SIG-M5 treated with dmso at 0.1 percent for 504 hours (cell line): ENCODE measurements around the gene CASK.

Source experiments
- DNase-seq: peaks from one replicate; lab custom pipeline; 2025; ENCODE audit not compliant: unreplicated experiment; lab: John Stamatoyannopoulos, UW

The CASK gene

DNA sequence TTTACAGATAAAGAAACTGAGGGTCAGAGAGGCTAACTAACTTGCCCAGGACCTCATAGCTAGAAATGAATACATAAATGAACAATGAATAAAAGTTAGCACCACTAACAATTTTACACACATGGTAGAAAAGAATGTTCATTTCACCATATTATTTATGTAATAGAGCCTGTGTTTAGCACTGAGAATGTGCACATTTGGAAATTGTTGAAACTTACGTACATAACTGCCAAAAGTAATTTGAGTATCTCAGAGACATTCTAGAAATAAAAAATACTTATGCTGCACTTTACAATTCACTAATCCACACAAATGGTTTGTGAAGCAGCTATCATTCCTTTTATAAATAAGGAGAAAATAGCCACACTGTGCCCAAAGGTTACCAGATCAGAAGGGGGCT is 9.9 kb downstream of the CASK start:
- no peak for DNase-seq

DNA sequence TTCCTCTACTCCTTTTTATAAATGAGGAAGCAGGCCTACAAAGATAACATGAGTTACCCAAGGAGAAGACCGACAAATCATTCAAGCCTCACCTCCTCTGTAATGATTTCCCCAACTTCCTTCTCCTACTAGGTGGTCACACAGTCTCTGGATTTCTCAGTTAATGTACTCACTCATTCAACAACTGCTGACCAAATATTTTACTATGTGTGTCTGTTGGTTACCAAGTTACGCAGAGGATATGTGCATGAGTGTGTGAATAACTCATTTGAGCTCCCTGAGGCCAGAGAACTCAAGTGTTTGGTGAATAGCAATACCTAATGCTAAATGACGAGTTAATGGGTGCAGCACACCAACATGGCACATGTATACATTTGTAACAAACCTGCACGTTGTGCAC is 10.4 kb downstream of the CASK start:
- no peak for DNase-seq

DNA sequence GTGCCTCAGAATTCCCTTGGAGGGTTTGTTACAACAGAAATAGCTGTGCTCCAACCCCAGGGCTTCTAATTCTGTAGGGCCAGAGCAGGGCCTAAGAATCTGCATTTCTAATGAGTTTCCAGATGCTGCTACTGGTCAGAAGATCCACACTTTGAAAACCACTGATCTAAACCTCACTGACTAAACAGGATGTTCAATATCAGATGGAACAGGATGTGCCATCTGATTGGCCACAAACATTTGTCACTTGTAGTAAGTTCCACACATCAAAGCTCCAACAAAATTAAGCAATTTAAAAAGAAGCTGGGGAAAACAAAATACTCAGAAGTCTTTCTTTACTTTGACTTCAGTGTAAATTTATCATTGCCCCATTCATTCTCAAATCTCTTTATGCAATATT is 14.3 kb downstream of the CASK start:
- DNase-seq = no peak

DNA sequence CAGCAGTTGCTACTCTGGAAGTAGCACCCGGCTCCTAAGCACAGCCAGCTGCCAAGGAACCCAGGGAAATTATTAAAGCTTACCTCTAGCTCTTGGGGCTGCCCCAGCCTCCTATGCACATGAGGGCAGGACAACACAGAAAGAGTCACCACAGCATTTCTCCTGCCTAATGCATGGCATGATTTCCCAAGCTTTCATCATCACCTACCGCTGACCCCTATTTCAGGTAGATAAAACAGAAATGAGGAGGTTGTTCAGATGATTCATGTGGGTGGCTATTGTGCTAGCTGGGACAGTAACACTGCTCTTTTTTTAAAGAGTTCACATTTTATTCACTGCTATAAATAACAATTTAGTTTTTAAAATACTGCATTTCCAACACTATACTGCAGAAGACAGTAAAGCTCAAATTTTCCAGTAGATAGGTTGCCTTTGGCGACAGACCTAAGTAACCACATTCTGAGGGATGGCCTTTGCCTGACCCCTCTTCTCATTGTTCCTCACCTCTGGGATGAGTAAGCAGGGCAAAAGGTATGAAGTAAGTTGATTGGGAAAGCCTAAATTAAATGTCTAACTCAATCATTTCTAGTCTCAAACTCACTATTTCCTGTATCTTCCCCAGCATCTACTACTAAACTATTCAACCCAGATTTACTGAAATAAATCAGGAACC is 16.7 kb downstream of the CASK start:
- DNase-seq = no peak

DNA sequence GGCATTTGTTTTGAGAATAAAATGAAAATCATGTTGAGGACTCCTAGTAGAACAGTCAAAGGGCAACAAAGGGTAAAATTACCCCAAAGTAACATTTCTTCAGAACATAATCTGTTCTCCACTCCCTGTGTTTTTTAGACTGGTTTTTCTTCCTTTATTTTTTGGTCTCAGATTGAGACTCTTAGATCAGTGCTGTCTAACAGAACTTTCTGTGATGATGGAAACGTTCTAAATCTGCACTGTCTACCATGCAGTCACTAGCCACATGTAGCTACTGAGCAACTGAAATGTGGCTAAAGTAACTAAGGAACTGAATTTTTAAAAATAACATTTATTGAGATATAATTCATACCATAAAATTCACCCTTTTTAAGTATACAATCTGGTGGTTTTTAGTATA is 19.8 kb downstream of the CASK start:
- no peak for DNase-seq

DNA sequence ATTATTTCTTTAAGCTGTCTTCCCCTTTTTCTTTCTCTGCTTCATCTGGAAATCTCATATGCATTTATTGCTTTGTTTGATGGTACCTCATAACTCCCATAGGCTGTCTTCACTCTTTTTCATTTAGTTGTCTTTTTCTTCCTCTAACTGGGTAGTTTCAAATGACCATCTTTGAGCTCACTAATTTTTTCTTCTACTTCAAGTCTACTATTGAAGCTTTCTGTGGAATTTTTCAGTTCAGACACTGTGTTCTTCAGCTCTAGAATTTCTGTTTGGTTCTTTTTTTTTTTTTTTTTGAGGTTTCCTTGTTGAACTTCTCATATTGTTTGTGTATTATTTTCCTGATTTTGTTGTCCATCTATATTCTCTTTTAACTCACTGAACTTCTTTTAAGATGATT is 23.0 kb downstream of the CASK start:
- no peak for DNase-seq

DNA sequence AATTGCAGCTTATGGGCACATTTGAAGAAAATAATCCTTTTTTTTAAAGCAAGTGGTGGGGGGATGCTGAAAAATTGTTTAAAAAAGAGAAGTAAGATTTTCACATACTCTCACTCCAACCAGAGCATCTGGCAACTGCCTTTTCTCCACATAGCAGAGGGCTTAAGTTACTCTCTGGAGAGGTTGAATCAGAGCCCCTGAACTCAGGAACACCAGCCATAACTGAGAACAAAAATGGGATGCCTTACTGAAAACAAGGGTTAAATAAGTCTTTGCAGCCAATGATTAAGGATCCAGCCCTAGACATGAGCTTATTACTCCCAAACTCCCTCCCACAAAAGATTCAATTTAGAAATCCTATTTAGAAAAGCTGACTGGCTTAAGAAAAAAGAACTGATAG is 27.5 kb downstream of the CASK start:
- no peak for DNase-seq

DNA sequence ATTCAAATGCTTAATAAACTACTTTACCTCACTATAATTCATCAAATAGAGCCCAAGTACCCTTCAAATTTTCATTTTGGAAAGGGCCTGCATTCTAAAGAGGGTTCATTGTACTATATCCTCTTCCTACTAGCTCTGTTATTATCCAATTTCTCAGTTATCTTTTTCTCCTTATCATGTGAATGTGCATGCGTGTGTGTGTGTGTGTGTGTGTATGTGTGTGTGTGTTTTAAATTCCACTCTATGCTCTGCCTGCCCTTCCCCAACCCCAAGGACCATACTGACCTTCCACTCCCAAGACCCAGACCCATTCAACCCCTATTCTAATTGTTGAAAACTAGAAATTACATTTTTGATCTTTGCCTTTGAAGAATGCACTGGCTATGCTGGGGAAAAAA is 33.3 kb downstream of the CASK start:
- no peak for DNase-seq

DNA sequence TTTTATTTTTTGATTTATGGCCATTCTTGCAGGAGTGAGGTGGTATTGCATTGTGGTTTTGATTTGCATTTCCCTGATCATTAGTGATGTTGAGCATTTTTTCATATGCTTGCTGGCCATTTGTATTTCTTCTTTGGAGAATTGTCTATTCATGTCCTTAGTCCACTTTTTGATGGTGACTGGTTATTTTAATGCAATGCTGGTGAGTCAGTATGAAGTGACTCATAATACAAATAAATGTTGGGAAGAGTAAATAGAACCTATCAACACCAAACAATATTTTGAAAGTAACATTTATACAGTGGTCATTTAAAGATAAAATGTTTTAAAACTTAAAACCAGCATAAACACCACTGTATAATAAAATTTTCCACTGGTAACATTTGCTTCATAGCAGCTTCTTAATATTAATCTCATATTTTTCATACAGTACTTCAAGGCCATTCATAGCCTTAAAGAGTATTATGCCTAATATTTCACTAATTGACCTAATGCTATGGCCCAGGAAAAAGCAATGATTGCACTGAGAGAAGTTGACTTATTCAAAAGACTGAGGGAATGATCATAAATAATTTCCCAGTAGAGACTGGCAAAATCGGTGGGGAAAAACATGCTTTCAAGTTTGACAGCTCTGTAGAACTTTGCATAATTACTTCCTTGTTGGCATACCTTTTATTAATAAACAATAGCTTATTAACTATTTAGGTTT is 33.9 kb downstream of the CASK start:
- DNase-seq = no peak

DNA sequence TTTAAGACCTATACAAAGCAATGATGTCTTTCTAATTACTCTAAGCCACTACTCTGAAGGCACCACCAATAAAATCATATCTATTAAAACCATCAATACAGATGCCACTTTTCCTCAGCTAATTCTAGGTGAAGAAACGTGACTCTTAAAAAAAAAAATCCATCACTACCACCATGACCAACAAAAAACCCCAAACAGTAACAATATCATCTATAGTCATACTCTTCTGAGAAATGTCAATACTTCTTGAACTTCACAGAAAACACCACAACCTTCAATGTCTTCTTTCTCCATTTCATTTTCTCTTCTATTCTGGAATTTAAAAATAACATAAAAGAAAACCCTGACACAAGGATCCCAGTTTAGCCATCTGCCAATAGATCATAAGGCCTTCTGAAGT is 35.7 kb downstream of the CASK start:
- no peak for DNase-seq

DNA sequence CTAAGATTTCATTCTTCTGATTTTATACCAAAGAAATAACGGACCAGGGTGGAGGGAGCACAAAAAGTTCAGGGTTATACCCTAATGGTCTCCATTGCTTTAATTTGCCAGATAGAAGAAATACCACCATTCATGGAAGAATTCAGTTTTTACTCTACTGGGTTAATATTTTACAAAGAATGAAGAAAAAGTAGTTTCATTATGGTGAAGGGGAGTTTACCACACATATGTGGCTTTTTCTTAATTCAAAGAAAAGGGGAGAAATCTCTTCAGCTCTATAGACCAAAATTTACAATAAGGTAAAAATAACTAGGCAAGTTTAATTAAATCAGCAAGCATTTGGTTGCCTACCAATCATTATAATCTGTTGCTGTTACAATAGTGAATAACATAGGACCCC is 37.6 kb downstream of the CASK start:
- DNase-seq = no peak

DNA sequence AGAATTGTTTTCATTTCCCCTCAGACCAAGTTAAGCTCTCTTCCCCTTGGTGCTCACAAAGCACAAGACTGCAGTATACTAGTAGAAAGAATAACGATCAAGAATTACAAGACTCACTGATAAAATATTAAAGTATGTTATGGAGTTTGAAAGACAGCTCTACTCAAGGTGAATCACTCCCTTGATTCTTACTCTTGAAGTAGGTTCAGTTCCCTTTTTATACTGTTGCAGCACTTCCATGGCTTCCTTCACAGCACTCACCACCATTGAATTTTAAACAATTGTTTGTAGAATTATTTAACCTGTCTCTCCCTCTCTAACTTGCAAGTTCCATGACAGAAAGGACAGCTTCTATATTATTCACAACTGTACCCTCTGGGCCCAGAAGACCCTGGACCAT is 42.2 kb downstream of the CASK start:
- DNase-seq = no peak

DNA sequence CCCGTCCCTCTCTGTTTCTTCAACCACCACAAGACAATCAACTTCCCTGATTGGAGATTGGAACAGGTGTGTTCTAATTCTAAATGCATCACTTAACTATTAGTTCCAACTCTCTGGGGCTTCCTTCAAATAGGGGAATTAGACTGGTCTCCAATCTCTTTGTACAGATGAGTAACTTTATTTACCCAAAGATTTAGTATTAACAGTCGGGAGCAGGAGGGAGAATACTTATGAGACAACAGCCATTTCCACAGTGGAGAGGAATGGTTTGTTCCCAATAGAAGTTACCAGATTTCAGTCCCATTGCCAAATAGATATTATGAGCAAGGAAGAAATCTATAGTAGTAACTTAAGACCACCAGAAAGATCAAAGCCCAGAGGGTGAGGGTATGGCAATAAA is 46.2 kb downstream of the CASK start:
- no peak for DNase-seq

DNA sequence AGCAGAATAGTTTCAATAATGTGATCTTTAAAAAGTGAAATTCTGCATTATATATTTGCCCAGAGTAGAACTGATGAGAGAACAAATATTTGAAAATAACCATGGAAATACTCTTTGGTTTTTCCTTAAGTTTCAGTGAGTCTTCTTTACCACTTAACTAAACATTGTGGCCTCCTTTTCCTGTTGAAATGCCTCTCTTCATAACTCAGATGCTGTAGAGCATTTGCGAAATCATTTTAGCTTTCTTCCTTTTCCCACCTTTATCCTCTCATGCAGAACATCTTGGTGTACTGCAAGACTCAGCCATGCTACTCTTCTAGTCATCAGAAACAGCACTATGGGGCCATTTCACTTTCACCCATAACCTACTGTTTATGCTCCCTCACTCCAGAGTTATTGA is 48.2 kb downstream of the CASK start:
- no peak for DNase-seq

DNA sequence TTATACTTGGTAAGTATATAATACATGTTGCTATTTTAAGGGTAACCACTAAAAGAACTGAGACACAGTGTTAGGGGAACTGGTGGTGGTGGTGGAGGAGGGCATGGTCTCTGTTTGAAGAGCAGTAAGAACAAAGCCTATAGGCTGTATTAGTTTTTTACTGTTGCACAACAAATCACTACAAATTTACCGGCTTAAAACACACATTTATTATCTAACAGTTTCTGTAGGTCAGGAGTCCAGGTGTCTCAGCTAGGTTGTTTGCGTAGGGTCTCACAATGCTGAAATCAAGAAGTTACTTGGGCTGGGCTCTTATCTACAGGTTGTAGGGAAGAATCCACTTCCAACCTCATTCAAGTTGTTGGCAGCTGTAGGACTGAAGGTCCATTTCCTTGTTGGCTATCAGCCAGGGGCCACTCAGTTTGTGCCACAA is 52.6 kb downstream of the CASK start:
- DNase-seq = no peak

DNA sequence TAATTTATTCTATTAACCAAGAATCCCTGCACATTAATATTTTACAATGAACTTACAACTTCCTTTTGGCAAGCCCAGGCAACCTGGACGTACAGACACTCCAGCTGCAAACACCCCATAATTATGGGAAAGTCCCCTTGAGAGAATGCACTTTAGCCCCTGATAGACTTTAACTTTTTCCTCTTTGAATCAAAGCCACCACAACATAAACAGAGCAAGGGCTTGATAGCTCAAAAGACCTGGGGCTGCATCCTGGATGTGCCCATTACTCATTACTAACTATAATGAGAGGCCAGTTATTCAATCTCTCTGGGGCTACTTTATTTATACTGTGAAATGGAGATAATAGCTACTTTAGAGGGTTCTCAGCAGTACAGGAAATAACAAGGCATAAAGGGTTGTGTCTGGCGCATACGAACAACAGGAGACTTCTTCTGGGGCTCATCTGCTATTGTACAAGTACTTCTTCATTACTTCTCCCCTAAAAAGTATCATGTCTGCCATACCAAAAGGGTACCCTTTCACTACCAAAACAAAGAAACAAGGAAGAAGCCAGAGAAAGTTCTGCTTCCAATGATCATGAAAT is 54.9 kb downstream of the CASK start:
- no peak for DNase-seq

DNA sequence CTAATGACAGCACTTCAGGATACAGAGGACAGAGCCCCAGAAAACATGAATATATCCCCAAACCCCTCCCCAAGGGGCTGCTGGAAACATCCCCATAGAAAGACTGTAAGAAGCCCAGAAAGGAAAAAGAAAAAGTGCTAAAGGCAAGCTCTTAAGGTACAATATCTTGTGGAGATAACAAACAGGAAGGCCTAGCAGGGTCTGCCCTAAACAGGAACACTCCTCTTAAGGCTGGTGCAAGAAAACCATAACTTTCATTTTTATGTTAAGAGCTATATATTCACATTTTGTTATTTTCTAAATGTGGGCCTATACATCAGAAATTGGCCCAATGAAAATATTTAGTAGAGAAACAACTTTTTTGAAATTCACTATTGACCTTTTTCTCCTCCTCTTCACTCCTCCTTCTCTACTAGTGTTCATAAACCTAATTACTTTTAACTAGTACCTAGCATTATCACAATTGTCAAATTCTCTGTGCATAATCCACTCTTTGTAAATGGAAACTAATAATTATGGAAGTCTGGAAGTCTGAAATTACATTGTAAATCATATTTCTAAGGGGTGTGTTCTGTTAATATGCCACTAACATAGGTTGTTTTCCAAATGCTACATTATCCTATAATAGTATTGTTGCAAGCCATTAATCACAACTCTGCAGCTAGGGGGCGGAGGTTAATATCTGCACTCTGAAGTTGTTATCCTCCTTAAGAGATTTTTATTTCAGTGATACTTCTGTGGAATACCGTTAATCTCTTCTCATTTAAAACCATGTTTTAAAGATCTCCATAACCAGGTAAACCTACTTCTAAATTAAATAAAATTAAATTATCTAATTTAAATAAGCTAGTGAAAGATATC is 59.8 kb downstream of the CASK start:
- no peak for DNase-seq

DNA sequence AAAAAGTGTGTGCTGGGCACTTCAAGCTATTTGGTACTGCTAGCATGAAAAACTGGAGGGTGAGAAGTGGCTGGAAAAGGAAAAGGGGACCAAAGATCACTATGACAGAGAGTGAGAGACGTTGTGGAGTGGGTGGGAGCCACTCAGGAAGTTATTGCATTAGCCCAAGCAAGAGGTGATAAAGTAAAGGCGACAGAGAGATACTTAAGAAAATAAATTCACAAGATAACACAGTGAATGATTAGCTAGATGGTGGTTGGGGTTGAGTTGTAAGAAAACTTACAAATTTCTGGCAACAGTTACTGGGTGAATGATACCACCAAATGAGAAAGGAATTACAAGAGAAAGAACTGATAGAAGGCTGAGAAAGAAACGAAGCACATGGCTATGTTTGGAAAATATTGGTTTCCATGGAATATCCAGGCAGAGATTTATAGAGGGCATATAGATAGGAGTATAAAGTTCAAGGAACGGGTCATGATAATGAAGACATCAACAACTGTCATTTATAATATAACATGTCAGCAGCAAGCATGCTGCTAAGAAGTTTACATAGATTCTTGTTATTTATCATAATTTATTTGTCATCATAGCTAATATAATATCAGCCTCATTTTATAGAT is 60.7 kb downstream of the CASK start:
- DNase-seq = no peak

DNA sequence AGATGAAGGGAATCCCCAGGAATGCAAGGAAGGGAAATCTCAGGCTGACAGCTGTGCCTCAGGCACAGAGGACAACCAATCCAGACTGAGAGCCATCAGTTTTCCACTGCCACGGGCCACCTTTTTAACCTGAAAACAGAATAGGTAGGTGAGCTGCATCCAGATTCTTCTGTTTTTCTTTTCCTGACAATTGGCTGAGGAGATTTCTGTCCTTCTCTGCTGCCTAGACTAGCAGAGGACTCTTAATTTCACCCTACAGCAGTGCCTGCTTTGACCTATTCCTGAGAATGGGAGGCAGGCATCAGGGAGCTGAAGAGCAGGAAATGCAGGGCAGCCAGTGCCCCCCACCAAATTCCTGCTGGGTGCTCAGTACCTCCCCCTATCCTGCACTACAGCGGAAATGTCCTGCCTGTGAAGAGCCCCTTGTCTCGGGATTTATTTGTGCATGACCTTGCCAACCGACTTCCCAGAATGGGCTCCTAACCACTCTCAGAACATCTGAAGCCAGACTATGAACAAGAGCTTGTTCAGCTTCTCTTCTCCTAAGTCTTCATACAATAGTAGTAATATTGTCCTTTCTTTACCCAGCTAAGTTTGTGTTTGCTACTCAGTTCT is 65.1 kb downstream of the CASK start:
- no peak for DNase-seq

DNA sequence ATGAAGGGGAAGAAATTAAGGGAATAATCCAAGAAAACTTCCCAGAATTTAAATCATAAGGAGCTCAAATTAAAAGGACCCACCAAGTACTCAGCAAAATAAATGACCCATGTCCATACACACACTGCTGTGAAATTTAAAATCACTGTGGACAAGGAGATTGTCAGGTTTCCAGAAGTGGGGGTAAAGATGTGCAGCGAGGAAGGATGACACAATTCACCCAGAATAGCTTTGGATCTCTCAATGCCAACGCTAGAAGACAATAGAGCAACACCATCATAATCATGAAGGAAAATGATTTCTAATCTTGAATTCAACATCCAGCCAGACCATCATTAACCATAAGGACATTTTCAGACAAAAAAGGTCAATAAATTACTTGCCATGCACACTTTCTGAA is 65.7 kb downstream of the CASK start:
- DNase-seq = no peak

DNA sequence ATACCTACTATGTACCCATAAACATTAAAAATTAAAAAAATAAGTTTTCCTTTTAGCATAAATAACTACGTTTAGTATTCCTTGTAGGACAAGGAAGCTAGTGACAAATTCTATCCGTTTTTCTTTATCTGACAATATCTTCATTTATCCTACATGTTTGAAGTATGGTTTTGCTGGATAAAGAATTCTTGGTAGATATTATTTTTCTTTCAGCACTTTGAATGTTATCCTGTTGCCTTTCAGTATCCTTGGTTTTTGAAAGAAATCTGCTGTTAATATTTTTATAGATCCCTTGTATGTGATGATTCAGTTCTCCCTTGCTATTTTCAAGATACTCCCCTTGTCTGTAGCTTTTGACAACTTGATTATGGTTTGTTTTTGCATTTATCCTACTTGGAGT is 76.6 kb downstream of the CASK start:
- DNase-seq = no peak
